K562 (cell line): ENCODE data around the gene RETREG1. TPM values are rescaled to one million over a fixed set of nuclear protein-coding genes. Genes with fewer than 3 reads are reported as not detected.

Source experiments
- ATAC-seq: fragments of 200-7000 bp; cut with Tn5 transposase; 3 replicates; pipeline ENCODE4 v1.9.1; 2020; ENCODE audit warnings: moderate library complexity
- BruUV-seq: library from RNA; stranded (reverse); fragments of 400-500 nt; replicated peaks from 2 replicates; lab custom pipeline; 2021; lab: Mats Ljungman, UMichigan
- CTCF ChIA-PET: fragments of 300-600 bp; formaldehyde crosslinking; extraction: SDS; loops from one replicate; lab custom pipeline; 2021; ENCODE audit warnings: low intra/inter-chr PET ratio; lab: Yijun Ruan, JAX
- POLR2A ChIA-PET: fragments of 300-600, 350-650 bp; sonication (Branson Sonifier 250); formaldehyde crosslinking; extraction: SDS; loops from one replicate; lab custom pipeline; 2021; ENCODE audit warnings: antibody characterized with exemption, inconsistent platforms; lab: Yijun Ruan, JAX
- DNase-seq, 4 experiments: peaks; one replicate each; pipeline versions ENCODE4 v3.0.0 to v3.0.0-alpha.2; 2011 to 2018; ENCODE audit warnings: low spot score in 3 of 4, mixed read lengths in 3 of 4; ENCODE audit errors: extremely low read depth in 1 of 4
- FAIRE-seq: peaks from 2 replicates; lab custom pipeline; 2011; peaks lifted over from hg19 to GRCh38; lab: Jason Lieb, UNC
- H2AFZ ChIP-seq: 2 replicates; pipeline ENCODE4 v1.6.0; 2011; ENCODE audit warnings: low read depth, low read length, control low read depth, inconsistent platforms
- H3K27ac ChIP-seq: fragments of 200-600 bp; 3 replicates; pipeline ENCODE4 v1.8.0; 2011; ENCODE audit warnings: low read depth, mild to moderate bottlenecking, control low read depth, inconsistent platforms, low read length, moderate library complexity, mixed read lengths; ENCODE audit errors: extremely low read depth
- H3K27me3 ChIP-seq, 2 experiments: fragments of 300-600 bp in 1 of 2; 2 replicates in 1 of 2; 3 replicates in 1 of 2; pipeline versions ENCODE4 v1.6.0 to v1.8.0; 2011; ENCODE audit warnings: inconsistent platforms in 2 of 2, low read length in 2 of 2, mild to moderate bottlenecking in 1 of 2, mixed read lengths in 1 of 2, moderate library complexity in 1 of 2; ENCODE audit not compliant: control insufficient read depth in 2 of 2, insufficient read depth in 2 of 2
- H3K36me3 ChIP-seq: fragments of 300-600 bp; 3 replicates; pipeline ENCODE4 v1.8.0; 2011; ENCODE audit warnings: mild to moderate bottlenecking, low read length, inconsistent platforms; ENCODE audit not compliant: control insufficient read depth, insufficient read depth
- H3K4me1 ChIP-seq, 2 experiments: fragments of 200-600 bp in 1 of 2; replicated peaks in 1 of 2; 2 replicates in 1 of 2; 3 replicates in 1 of 2; pipeline versions ENCODE4 v1.5.1 to v1.8.0; 2011; ENCODE audit warnings: inconsistent platforms in 2 of 2, low read length in 2 of 2, mild to moderate bottlenecking in 1 of 2, mixed read lengths in 1 of 2, moderate library complexity in 1 of 2; ENCODE audit not compliant: control insufficient read depth in 2 of 2, insufficient read depth in 2 of 2
- H3K4me2 ChIP-seq: 2 replicates; pipeline ENCODE4 v1.6.1; 2011; ENCODE audit warnings: low read length, control low read depth, inconsistent platforms, mixed read lengths; ENCODE audit not compliant: insufficient read depth
- H3K4me3 ChIP-seq: fragments of 200-600 bp; sonication (generic), shearing (Covaris generic); 2 replicates; pipeline ENCODE4 v1.5.1; 2016; ENCODE audit warnings: control low read depth, inconsistent platforms
- H3K79me2 ChIP-seq: fragments of 200-600 bp; 3 replicates; pipeline ENCODE4 v1.8.0; 2011; ENCODE audit warnings: low read length, inconsistent platforms; ENCODE audit not compliant: control insufficient read depth, insufficient read depth
- H3K9ac ChIP-seq, 2 experiments: 2 replicates each; pipeline versions ENCODE4 v1.6.0 to v1.6.1; 2011; ENCODE audit warnings: low read depth in 2 of 2, low read length in 2 of 2, control low read depth in 1 of 2, inconsistent platforms in 1 of 2, mild to moderate bottlenecking in 1 of 2, mixed read lengths in 1 of 2; ENCODE audit not compliant: insufficient read depth in 1 of 2
- H3K9me1 ChIP-seq: one replicate; pipeline ENCODE4 v1.6.0; 2011; ENCODE audit warnings: inconsistent platforms, mild to moderate bottlenecking, low read length, moderate library complexity; ENCODE audit not compliant: control insufficient read depth, insufficient read depth
- H3K9me3 ChIP-seq: replicated peaks from 2 replicates; pipeline ENCODE4 v1.5.1; 2011; ENCODE audit warnings: low read depth, low read length, inconsistent platforms; ENCODE audit not compliant: control insufficient read depth, insufficient read depth
- H4K20me1 ChIP-seq: replicated peaks from 2 replicates; pipeline ENCODE4 v1.6.1; 2011; ENCODE audit warnings: low read length, inconsistent platforms, mixed read lengths; ENCODE audit not compliant: control insufficient read depth, insufficient read depth
- EP400 ChIP-seq: fragments of 450-650 bp; IDR thresholded peaks from 2 replicates; pipeline ENCODE4 v1.6.1; 2017; ENCODE audit warnings: antibody characterized with exemption, mild to moderate bottlenecking, moderate library complexity
- HLTF ChIP-seq: fragments of 450-650 bp; IDR thresholded peaks from 2 replicates; pipeline ENCODE4 v1.6.1; 2016
- KDM2B ChIP-seq: fragments of 250-450 bp; sonication (Bioruptor Pico); IDR thresholded peaks from 2 replicates; pipeline ENCODE4 v1.8.0; 2021; ENCODE audit warnings: mild to moderate bottlenecking, moderate library complexity
- SMAD2 ChIP-seq: fragments of 150-350 bp; IDR thresholded peaks from 2 replicates; pipeline ENCODE4 v1.6.1; 2014; ENCODE audit warnings: low read depth, mild to moderate bottlenecking, low read length
- XRCC3 ChIP-seq: fragments of 450-650 bp; IDR thresholded peaks from 2 replicates; pipeline ENCODE4 v1.6.1; 2017; ENCODE audit warnings: mild to moderate bottlenecking, moderate library complexity
- ZFPM2 ChIP-seq: fragments of 250-450 bp; sonication (Bioruptor Pico); IDR thresholded peaks from 2 replicates; pipeline ENCODE4 v1.5.1; 2022; ENCODE audit warnings: mild to moderate bottlenecking
- ZFX ChIP-seq: sonication (generic); formaldehyde crosslinking; IDR thresholded peaks from 2 replicates; pipeline ENCODE4 v1.8.0; 2022; ENCODE audit warnings: mild to moderate bottlenecking, missing genetic modification reagents, moderate library complexity
- ZNF174 ChIP-seq: fragments of 250-450 bp; sonication (Bioruptor Pico); IDR thresholded peaks from 2 replicates; pipeline ENCODE4 v1.4.0; 2020; ENCODE audit warnings: mild to moderate bottlenecking
- ZNF224 ChIP-seq: sonication (generic); formaldehyde crosslinking; IDR thresholded peaks from 2 replicates; pipeline ENCODE4 v1.8.0; 2022; ENCODE audit warnings: mild to moderate bottlenecking, missing genetic modification reagents
- WGBS: fragments of 100-300 bp; shearing (Covaris generic); methylation state at CpG from one replicate; pipeline ENCODE4 v1.1.6; 2016; ENCODE audit warnings: low coverage, mixed read lengths; ENCODE audit not compliant: insufficient coverage; ENCODE audit errors: missing lambda C conversion rate; 5-methylcytosine and 5-hydroxymethylcytosine counted together
- in situ Hi-C: fragments of 300-500 bp; cut with MboI; formaldehyde crosslinking; loops from 4 replicates; pipeline ENCODE4 v1.15.0; 2018; ENCODE audit warnings: inconsistent platforms, mixed read lengths
- intact Hi-C: fragments of 100-400 bp; cut with micrococcal nuclease; formaldehyde crosslinking; loops from 2 replicates; pipeline ENCODE4 v1.14.2; 2022
- polyA plus RNA-seq, 8 experiments: library from polyadenylated mRNA; depleted of rRNA in 4 of 8; stranded (reverse) in 5 of 8; unstranded in 3 of 8; fragments of >200 nt; fragmentation: Nextera tagmentation in 2 of 8; fragmentation: Illumina TruSeq in 1 of 8; extraction: Ambion mirVana in 2 of 8; extraction: Trizol in 1 of 8; gene quantifications; 2 replicates each; pipeline versions ENCODE4 v1.2.1 to v1.2.3, GENCODE V29; 2011 to 2014; ENCODE audit warnings: inconsistent platforms in 1 of 8, missing spikeins in 1 of 8
- total RNA-seq, 7 experiments: library from RNA; depleted of rRNA in 6 of 7; stranded (reverse); fragments of >200 nt in 6 of 7; fragmentation: Illumina TruSeq in 2 of 7; extraction: Trizol in 2 of 7; gene quantifications; 2 replicates each; pipeline versions ENCODE4 v1.2.1 to v1.2.3, GENCODE V29; 2011 to 2021; ENCODE audit warnings: low replicate concordance in 1 of 7
- TF ChIP-seq, protein P1 (sequence below): IDR thresholded peaks from 2 replicates; pipeline ENCODE4 v1.6.1; 2014; ENCODE audit warnings: antibody characterized with exemption
- TF ChIP-seq, protein P2 (sequence below): sonication (generic); formaldehyde crosslinking; IDR thresholded peaks from 2 replicates; pipeline ENCODE4 v1.8.0; 2022; ENCODE audit warnings: missing genetic modification reagents, mild to moderate bottlenecking, borderline replicate concordance
- TF ChIP-seq, protein P3 (sequence below): sonication (generic); formaldehyde crosslinking; IDR thresholded peaks from 2 replicates; pipeline ENCODE4 v1.8.0; 2023; ENCODE audit warnings: mild to moderate bottlenecking, missing genetic modification reagents
- TF ChIP-seq, protein P4 (sequence below): IDR thresholded peaks from 2 replicates; pipeline ENCODE4 v1.6.1; 2016; ENCODE audit warnings: missing genetic modification characterization, missing compliant biosample characterization

Gene RETREG1
- total and polyA plus RNA-seq, 9 of the 15 experiments (the other 6 are each of a cell fraction or from before 2014, with no cell fraction given) = 0.01 to 0.20 (median 0.08) TPM; not detected in 5

DNA sequence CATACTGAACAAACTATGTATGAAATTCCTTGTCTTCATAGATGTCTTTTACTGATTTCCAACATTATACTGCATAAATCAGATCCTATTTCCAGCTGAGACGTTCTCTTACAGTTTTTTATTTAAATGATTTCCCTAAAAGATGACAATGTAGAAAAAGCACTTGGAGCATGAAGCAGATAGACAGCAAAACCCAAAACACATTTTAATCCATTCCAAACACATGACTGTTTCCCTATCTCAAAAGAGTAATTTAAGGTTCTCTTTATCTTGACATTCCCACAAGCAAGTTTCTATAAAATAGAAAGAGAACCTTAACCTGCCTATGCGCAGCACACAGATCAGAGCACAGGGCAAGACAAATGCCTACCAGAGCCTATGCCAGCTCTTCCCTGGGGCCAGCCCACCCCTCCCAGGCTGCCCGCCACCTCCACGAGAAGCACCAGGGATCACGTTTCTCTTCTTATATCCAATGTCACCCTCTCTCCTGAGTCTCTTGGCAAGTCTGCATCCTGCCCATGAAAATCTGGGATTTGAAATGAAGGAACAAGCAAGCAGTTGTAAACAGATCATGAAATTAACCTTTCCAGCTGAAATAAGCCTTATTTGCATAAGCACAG, 52.4 kb downstream of the RETREG1 start:
- H2AFZ ChIP-seq = no peak overlapping the region
- in situ Hi-C loops (no loop called here), intact Hi-C loops (no loop called here)
- no peaks in the 10 kb centered on the region for H3K36me3 ChIP-seq
- no peaks in the 10 kb centered on the region for H3K4me1 ChIP-seq
- H3K4me3 ChIP-seq = no peak overlapping the region
- no TSS peak for BruUV-seq
- CTCF ChIA-PET = no interaction called here
- peaks cover 4 to 10% of the 10 kb centered on the region in 2 experiments; a peak in 2 of 5 replicates for H3K27me3 ChIP-seq
- no peak for FAIRE-seq
- no peaks in the 10 kb centered on the region for H3K9me3 ChIP-seq
- no peak for DNase-seq
- 2% methylated on average over 5 of the region's 5 CpGs for WGBS
- no peaks in the 10 kb centered on the region for H3K9me1 ChIP-seq
- ATAC-seq = no peak
- H4K20me1 ChIP-seq = no peaks in the 10 kb centered on the region
- POLR2A ChIA-PET = no interaction called here
- no peak overlapping the region for H3K9ac ChIP-seq
- H3K4me2 ChIP-seq = no peak overlapping the region
- H3K79me2 ChIP-seq = no peaks in the 10 kb centered on the region
- H3K27ac ChIP-seq = no peak overlapping the region
- TF ChIP-seq ZFX (CRISPR knock-in tag) = no peak
- no peak for TF ChIP-seq ZNF224
- TF ChIP-seq ZFPM2 (CRISPR knock-in tag) = no peak
- TF ChIP-seq XRCC3 = no peak
- TF ChIP-seq, protein P1, sequence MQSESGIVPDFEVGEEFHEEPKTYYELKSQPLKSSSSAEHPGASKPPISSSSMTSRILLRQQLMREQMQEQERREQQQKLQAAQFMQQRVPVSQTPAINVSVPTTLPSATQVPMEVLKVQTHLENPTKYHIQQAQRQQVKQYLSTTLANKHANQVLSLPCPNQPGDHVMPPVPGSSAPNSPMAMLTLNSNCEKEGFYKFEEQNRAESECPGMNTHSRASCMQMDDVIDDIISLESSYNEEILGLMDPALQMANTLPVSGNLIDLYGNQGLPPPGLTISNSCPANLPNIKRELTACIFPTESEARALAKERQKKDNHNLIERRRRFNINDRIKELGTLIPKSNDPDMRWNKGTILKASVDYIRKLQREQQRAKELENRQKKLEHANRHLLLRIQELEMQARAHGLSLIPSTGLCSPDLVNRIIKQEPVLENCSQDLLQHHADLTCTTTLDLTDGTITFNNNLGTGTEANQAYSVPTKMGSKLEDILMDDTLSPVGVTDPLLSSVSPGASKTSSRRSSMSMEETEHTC = no peak
- TF ChIP-seq SMAD2 = no peak
- TF ChIP-seq ZNF174 (CRISPR knock-in tag) = no peak
- no peak for TF ChIP-seq KDM2B
- no peak for TF ChIP-seq HLTF
- TF ChIP-seq, protein P2, sequence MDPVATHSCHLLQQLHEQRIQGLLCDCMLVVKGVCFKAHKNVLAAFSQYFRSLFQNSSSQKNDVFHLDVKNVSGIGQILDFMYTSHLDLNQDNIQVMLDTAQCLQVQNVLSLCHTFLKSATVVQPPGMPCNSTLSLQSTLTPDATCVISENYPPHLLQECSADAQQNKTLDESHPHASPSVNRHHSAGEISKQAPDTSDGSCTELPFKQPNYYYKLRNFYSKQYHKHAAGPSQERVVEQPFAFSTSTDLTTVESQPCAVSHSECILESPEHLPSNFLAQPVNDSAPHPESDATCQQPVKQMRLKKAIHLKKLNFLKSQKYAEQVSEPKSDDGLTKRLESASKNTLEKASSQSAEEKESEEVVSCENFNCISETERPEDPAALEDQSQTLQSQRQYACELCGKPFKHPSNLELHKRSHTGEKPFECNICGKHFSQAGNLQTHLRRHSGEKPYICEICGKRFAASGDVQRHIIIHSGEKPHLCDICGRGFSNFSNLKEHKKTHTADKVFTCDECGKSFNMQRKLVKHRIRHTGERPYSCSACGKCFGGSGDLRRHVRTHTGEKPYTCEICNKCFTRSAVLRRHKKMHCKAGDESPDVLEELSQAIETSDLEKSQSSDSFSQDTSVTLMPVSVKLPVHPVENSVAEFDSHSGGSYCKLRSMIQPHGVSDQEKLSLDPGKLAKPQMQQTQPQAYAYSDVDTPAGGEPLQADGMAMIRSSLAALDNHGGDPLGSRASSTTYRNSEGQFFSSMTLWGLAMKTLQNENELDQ = no peak
- TF ChIP-seq, protein P3, sequence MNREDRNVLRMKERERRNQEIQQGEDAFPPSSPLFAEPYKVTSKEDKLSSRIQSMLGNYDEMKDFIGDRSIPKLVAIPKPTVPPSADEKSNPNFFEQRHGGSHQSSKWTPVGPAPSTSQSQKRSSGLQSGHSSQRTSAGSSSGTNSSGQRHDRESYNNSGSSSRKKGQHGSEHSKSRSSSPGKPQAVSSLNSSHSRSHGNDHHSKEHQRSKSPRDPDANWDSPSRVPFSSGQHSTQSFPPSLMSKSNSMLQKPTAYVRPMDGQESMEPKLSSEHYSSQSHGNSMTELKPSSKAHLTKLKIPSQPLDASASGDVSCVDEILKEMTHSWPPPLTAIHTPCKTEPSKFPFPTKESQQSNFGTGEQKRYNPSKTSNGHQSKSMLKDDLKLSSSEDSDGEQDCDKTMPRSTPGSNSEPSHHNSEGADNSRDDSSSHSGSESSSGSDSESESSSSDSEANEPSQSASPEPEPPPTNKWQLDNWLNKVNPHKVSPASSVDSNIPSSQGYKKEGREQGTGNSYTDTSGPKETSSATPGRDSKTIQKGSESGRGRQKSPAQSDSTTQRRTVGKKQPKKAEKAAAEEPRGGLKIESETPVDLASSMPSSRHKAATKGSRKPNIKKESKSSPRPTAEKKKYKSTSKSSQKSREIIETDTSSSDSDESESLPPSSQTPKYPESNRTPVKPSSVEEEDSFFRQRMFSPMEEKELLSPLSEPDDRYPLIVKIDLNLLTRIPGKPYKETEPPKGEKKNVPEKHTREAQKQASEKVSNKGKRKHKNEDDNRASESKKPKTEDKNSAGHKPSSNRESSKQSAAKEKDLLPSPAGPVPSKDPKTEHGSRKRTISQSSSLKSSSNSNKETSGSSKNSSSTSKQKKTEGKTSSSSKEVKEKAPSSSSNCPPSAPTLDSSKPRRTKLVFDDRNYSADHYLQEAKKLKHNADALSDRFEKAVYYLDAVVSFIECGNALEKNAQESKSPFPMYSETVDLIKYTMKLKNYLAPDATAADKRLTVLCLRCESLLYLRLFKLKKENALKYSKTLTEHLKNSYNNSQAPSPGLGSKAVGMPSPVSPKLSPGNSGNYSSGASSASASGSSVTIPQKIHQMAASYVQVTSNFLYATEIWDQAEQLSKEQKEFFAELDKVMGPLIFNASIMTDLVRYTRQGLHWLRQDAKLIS (CRISPR knock-in tag) = no peak
- no peak for TF ChIP-seq EP400
- TF ChIP-seq, protein P4, sequence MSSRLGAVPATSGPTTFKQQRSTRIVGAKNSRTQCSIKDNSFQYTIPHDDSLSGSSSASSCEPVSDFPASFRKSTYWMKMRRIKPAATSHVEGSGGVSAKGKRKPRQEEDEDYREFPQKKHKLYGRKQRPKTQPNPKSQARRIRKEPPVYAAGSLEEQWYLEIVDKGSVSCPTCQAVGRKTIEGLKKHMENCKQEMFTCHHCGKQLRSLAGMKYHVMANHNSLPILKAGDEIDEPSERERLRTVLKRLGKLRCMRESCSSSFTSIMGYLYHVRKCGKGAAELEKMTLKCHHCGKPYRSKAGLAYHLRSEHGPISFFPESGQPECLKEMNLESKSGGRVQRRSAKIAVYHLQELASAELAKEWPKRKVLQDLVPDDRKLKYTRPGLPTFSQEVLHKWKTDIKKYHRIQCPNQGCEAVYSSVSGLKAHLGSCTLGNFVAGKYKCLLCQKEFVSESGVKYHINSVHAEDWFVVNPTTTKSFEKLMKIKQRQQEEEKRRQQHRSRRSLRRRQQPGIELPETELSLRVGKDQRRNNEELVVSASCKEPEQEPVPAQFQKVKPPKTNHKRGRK (tag) = no peak
